Nephron (organoid): ENCODE measurements around the gene AFMID.
A peak's percentile ranks its signal among the peaks of the same experiment; 100 is the strongest.

Experiments used
- H3K27ac Mint-ChIP-seq, 3 experiments: 2 replicates each; pipeline ENCODE4 v1.8.0; 2020; ENCODE audit warnings: mixed read lengths in 3 of 3, mild to moderate bottlenecking in 2 of 3, moderate library complexity in 1 of 3
- H3K27me3 Mint-ChIP-seq: 2 replicates; pipeline ENCODE4 v1.8.0; 2021; ENCODE audit warnings: low read depth, mild to moderate bottlenecking, moderate library complexity, mixed read lengths
- H3K36me3 Mint-ChIP-seq: 2 replicates; pipeline ENCODE4 v1.8.0; 2020; ENCODE audit warnings: low read depth, mixed read lengths
- H3K4me1 Mint-ChIP-seq: 2 replicates; pipeline ENCODE4 v1.8.0; 2020; ENCODE audit warnings: mixed read lengths
- H3K4me3 Mint-ChIP-seq, 3 experiments: 2 replicates each; pipeline ENCODE4 v1.8.0; 2020; ENCODE audit warnings: mild to moderate bottlenecking in 3 of 3, mixed read lengths in 3 of 3, moderate library complexity in 2 of 3
- H3K9me3 Mint-ChIP-seq: 2 replicates; pipeline ENCODE4 v1.8.0; 2020; ENCODE audit warnings: mixed read lengths
- CTCF ChIP-seq, 3 experiments: fragments of 200-600 bp; sonication (generic); IDR thresholded peaks; one replicate each; pipeline ENCODE4 v1.5.0; 2021; ENCODE audit warnings: antibody characterized with exemption in 3 of 3; ENCODE audit not compliant: unreplicated experiment in 3 of 3

AFMID gene

GRCh38 chr17:78176548-78177025 is 10.6 kb upstream of the AFMID start:
- Mint-ChIP-seq H3K9me3 (no peaks in the 10 kb centered on the region), H3K36me3 (peaks cover 28% of the 10 kb centered on the region), H3K4me1 (peaks cover 55% of the 10 kb centered on the region), H3K27ac (no peak overlapping the region), H3K4me3 (no peak overlapping the region), H3K27me3 (peaks cover 6% of the 10 kb centered on the region)
- peak; percentile 88 to 91 (median 89) for TF ChIP-seq CTCF (IDR thresholded peaks at IDR 0.05; ENCODE audit: unreplicated experiment in 3 of 3)

DNA sequence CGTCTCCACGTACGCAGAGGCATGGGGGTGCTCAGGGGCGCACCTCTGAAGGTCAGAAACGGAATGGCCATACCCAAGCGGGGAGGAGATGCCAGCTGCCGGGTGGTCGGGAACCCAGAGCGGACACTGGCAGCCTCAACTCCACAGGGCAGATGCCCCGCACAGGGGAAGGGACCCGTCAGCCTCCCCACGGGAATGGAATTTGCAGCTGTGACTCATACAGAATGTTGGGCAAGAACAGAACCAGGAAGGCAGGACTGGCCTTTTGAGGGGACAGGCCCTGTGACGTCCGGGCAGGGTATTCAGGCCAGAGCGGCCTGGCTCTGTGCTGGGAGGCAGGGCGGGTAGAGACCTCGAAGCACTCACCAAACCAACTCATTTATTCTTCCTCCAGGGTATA is 7.8 kb upstream of the AFMID start:
- H3K9me3 Mint-ChIP-seq, result no peaks in the 10 kb centered on the region
- H3K36me3 Mint-ChIP-seq, result peaks cover 27% of the 10 kb centered on the region
- H3K27me3 Mint-ChIP-seq, result no peaks in the 10 kb centered on the region
- H3K4me3 Mint-ChIP-seq, result no peak overlapping the region
- H3K27ac Mint-ChIP-seq, result peak overlapping the region in 2 of 3 experiments; percentile 66 to 73
- peaks cover 47% of the 10 kb centered on the region for H3K4me1 Mint-ChIP-seq
- no peak for TF ChIP-seq CTCF (IDR thresholded peaks at IDR 0.05; ENCODE audit: unreplicated experiment in 3 of 3)

- Mint-ChIP-seq H3K4me1 (peaks cover 53% of the 10 kb centered on the region), H3K27ac (peak overlapping the region in 1 of 3 experiments; percentile 15), H3K4me3 (no peak overlapping the region), H3K36me3 (peaks cover 27% of the 10 kb centered on the region), H3K9me3 (no peaks in the 10 kb centered on the region), H3K27me3 (no peaks in the 10 kb centered on the region)
- TF ChIP-seq CTCF (IDR thresholded peaks at IDR 0.05; ENCODE audit: unreplicated experiment in 3 of 3), result no peak
Measured at GRCh38 chr17:78180083-78180482, 7.1 kb upstream of the AFMID start.

- TF ChIP-seq CTCF (IDR thresholded peaks at IDR 0.05; ENCODE audit: unreplicated experiment in 3 of 3), result no peak
- peak overlapping the region in 1 of 3 experiments; percentile 15 for H3K27ac Mint-ChIP-seq
- no peak overlapping the region for H3K4me3 Mint-ChIP-seq
Measured at GRCh38 chr17:78180508-78180907, 6.7 kb upstream of the AFMID start.

GRCh38 chr17:78182504-78182903 is 4.7 kb upstream of the AFMID start:
- H3K4me1 Mint-ChIP-seq, result peaks cover 50% of the 10 kb centered on the region
- peaks cover 31% of the 10 kb centered on the region for H3K36me3 Mint-ChIP-seq
- TF ChIP-seq CTCF (IDR thresholded peaks at IDR 0.05; ENCODE audit: unreplicated experiment in 3 of 3), result no peak
- peak overlapping the region in 1 of 3 experiments; percentile 79 for H3K27ac Mint-ChIP-seq
- peak overlapping the region in 2 of 3 experiments; percentile 13 to 46 for H3K4me3 Mint-ChIP-seq
- H3K27me3 Mint-ChIP-seq, result no peaks in the 10 kb centered on the region
- H3K9me3 Mint-ChIP-seq, result no peaks in the 10 kb centered on the region

More at GRCh38 chr17:78180508-78180907, 6.7 kb upstream of the AFMID start:
- Mint-ChIP-seq H3K9me3 (no peaks in the 10 kb centered on the region), H3K36me3 (peaks cover 27% of the 10 kb centered on the region), H3K27me3 (no peaks in the 10 kb centered on the region), H3K4me1 (peaks cover 52% of the 10 kb centered on the region)

DNA sequence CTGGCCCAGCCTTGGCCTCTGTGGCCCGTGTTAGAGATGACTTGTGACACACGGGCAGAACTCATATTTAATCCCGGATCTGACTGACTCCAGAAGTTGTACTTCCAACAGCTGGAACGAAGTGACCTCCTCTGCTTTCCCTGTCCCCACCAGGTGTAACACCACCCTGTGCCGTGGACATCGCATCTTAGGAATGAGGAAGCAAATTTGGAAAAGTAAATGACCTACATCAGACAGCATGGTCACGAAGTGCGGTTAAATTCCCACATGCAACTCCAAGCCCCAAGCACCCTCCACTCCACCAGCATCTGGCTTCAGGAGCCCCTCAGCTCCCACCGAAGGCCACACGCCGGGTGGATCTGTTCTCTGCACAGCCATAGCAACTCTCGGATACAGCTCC is 3.2 kb upstream of the AFMID start:
- Mint-ChIP-seq H3K9me3 (no peaks in the 10 kb centered on the region), H3K27me3 (no peaks in the 10 kb centered on the region), H3K4me3 (peak overlapping the region; percentile 81 to 84 (median 82)), H3K4me1 (peaks cover 52% of the 10 kb centered on the region), H3K27ac (peak overlapping the region; percentile 83 to 97 (median 89)), H3K36me3 (peaks cover 30% of the 10 kb centered on the region)
- no peak for TF ChIP-seq CTCF (IDR thresholded peaks at IDR 0.05; ENCODE audit: unreplicated experiment in 3 of 3)
